T-helper 1 cell treated with Interleukin-12 subunit alpha and Interleukin-12 subunit beta and Interleukin-4 antibody, amounts not matched to agents 30 μg/mL and 1 μg/mL, for 36 hours (primary cell): ENCODE measurements around the gene EFNA1.
"Not testable (repeated sequence)": the region's sequence is repeated elsewhere in the genome, so short reads cannot be mapped to it uniquely, and the experiment has no call there.

ENCODE experiments used
- H3K27ac Mint-ChIP-seq: one replicate; pipeline ENCODE4 v1.8.0; 2021; ENCODE audit warnings: mild to moderate bottlenecking, mixed read lengths
- H3K27me3 Mint-ChIP-seq: one replicate; pipeline ENCODE4 v1.8.0; 2021; ENCODE audit warnings: low read depth, mixed read lengths
- H3K36me3 Mint-ChIP-seq: one replicate; pipeline ENCODE4 v1.8.0; 2021; ENCODE audit warnings: low read depth, mixed read lengths
- H3K4me1 Mint-ChIP-seq: one replicate; pipeline ENCODE4 v1.8.0; 2021; ENCODE audit warnings: low read depth, mixed read lengths
- H3K4me3 Mint-ChIP-seq: one replicate; pipeline ENCODE4 v1.8.0; 2021; ENCODE audit warnings: mild to moderate bottlenecking, moderate library complexity, mixed read lengths
- H3K9me3 Mint-ChIP-seq: one replicate; pipeline ENCODE4 v1.8.0; 2021; ENCODE audit warnings: mixed read lengths

Gene EFNA1

GRCh38 chr1:155139895-155140629, 12.4 kb downstream of the EFNA1 start, which contains the start of gene DPM3:
TSS of gene DPM3 (minus strand) at chr1:155140531. CDS start at chr1:155140240, 291 bp downstream.
- peaks cover 30% of the 10 kb centered on the region for H3K4me1 Mint-ChIP-seq
- H3K27me3 Mint-ChIP-seq: no peaks in the 10 kb centered on the region
- peak within 1 kb of the TSS; percentile 99 for H3K4me3 Mint-ChIP-seq
- peaks cover 17% of the 10 kb centered on the region for H3K36me3 Mint-ChIP-seq
- H3K27ac Mint-ChIP-seq: peak within 1 kb of the TSS; percentile 92
- H3K9me3 Mint-ChIP-seq: no peaks in the 10 kb centered on the region

GRCh38 chr1:155140630-155140953, 12.9 kb downstream of the EFNA1 start:
- H3K4me3 Mint-ChIP-seq: peak overlapping the region; percentile 99
- peaks cover 27% of the 10 kb centered on the region for H3K4me1 Mint-ChIP-seq
- H3K36me3 Mint-ChIP-seq: peaks cover 17% of the 10 kb centered on the region
- peaks cover 5% of the 10 kb centered on the region for H3K27me3 Mint-ChIP-seq
- H3K9me3 Mint-ChIP-seq: no peaks in the 10 kb centered on the region
- H3K27ac Mint-ChIP-seq: peak overlapping the region; percentile 92

GRCh38 chr1:155141749-155142148, 14.1 kb downstream of the EFNA1 start:
- Mint-ChIP-seq H3K9me3 (no peaks in the 10 kb centered on the region), H3K27ac (no peak overlapping the region), H3K4me1 (peaks cover 24% of the 10 kb centered on the region), H3K27me3 (peaks cover 11% of the 10 kb centered on the region), H3K36me3 (peaks cover 15% of the 10 kb centered on the region), H3K4me3 (no peak overlapping the region)

- Mint-ChIP-seq H3K4me3 (no peak overlapping the region), H3K36me3 (no peaks in the 10 kb centered on the region), H3K27ac (no peak overlapping the region), H3K27me3 (peaks cover 33% of the 10 kb centered on the region), H3K9me3 (no peaks in the 10 kb centered on the region), H3K4me1 (peaks cover 3% of the 10 kb centered on the region)
Measured at GRCh38 chr1:155145491-155145890, 17.8 kb downstream of the EFNA1 start.

GRCh38 chr1:155155996-155156643, 28.4 kb downstream of the EFNA1 start:
- H3K27ac Mint-ChIP-seq, H3K4me3 Mint-ChIP-seq, H3K9me3 Mint-ChIP-seq, H3K4me1 Mint-ChIP-seq, H3K36me3 Mint-ChIP-seq: not testable (repeated sequence)
- peaks cover 33% of the 10 kb centered on the region for H3K27me3 Mint-ChIP-seq

GRCh38 chr1:155158991-155159390, 31.3 kb downstream of the EFNA1 start:
- no peaks in the 10 kb centered on the region for H3K4me1 Mint-ChIP-seq
- H3K27ac Mint-ChIP-seq: no peak overlapping the region
- no peaks in the 10 kb centered on the region for H3K36me3 Mint-ChIP-seq
- no peak overlapping the region for H3K4me3 Mint-ChIP-seq
- H3K9me3 Mint-ChIP-seq: no peaks in the 10 kb centered on the region
- H3K27me3 Mint-ChIP-seq: peaks cover 26% of the 10 kb centered on the region

GRCh38 chr1:155160128-155160527, 32.5 kb downstream of the EFNA1 start:
- Mint-ChIP-seq H3K9me3 (no peaks in the 10 kb centered on the region), H3K4me1 (no peaks in the 10 kb centered on the region), H3K36me3 (no peaks in the 10 kb centered on the region), H3K27me3 (peaks cover 18% of the 10 kb centered on the region), H3K4me3 (no peak overlapping the region), H3K27ac (no peak overlapping the region)

- H3K36me3 Mint-ChIP-seq, H3K27ac Mint-ChIP-seq, H3K4me3 Mint-ChIP-seq, H3K9me3 Mint-ChIP-seq, H3K4me1 Mint-ChIP-seq, H3K27me3 Mint-ChIP-seq: not testable (repeated sequence)
Measured at GRCh38 chr1:155162631-155163030, 35.0 kb downstream of the EFNA1 start.

GRCh38 chr1:155163785-155164184, 36.1 kb downstream of the EFNA1 start:
- H3K27me3 Mint-ChIP-seq, H3K9me3 Mint-ChIP-seq, H3K27ac Mint-ChIP-seq, H3K4me1 Mint-ChIP-seq, H3K36me3 Mint-ChIP-seq, H3K4me3 Mint-ChIP-seq: not testable (repeated sequence)

GRCh38 chr1:155164625-155165024, 36.9 kb downstream of the EFNA1 start:
- not testable (repeated sequence) for H3K36me3 Mint-ChIP-seq, H3K27ac Mint-ChIP-seq, H3K4me3 Mint-ChIP-seq, H3K9me3 Mint-ChIP-seq, H3K27me3 Mint-ChIP-seq, H3K4me1 Mint-ChIP-seq

- Mint-ChIP-seq H3K27me3 (no peaks in the 10 kb centered on the region), H3K9me3 (no peaks in the 10 kb centered on the region), H3K4me1 (peaks cover 9% of the 10 kb centered on the region), H3K36me3 (peaks cover 12% of the 10 kb centered on the region), H3K4me3 (no peak overlapping the region), H3K27ac (no peak overlapping the region)
Measured at GRCh38 chr1:155166051-155166470, 38.4 kb downstream of the EFNA1 start.

- no peak overlapping the region for H3K27ac Mint-ChIP-seq
- no peak overlapping the region for H3K4me3 Mint-ChIP-seq
- H3K9me3 Mint-ChIP-seq: no peaks in the 10 kb centered on the region
- H3K36me3 Mint-ChIP-seq: peaks cover 12% of the 10 kb centered on the region
- H3K4me1 Mint-ChIP-seq: peaks cover 9% of the 10 kb centered on the region
- H3K27me3 Mint-ChIP-seq: no peaks in the 10 kb centered on the region
Measured at GRCh38 chr1:155166471-155167165, 38.9 kb downstream of the EFNA1 start.

GRCh38 chr1:155167166-155168104, 39.8 kb downstream of the EFNA1 start:
- peaks cover 16% of the 10 kb centered on the region for H3K4me1 Mint-ChIP-seq
- no peaks in the 10 kb centered on the region for H3K9me3 Mint-ChIP-seq
- H3K27me3 Mint-ChIP-seq: no peaks in the 10 kb centered on the region
- H3K4me3 Mint-ChIP-seq: peak overlapping the region; percentile 15
- H3K36me3 Mint-ChIP-seq: peaks cover 12% of the 10 kb centered on the region
- peak overlapping the region; percentile 24 for H3K27ac Mint-ChIP-seq

- H3K4me1 Mint-ChIP-seq: peaks cover 19% of the 10 kb centered on the region
- H3K4me3 Mint-ChIP-seq, H3K9me3 Mint-ChIP-seq, H3K27me3 Mint-ChIP-seq: not testable (repeated sequence)
- H3K36me3 Mint-ChIP-seq: peaks cover 13% of the 10 kb centered on the region
- peak overlapping the region; percentile 24 for H3K27ac Mint-ChIP-seq
Measured at GRCh38 chr1:155168105-155168445, 40.4 kb downstream of the EFNA1 start.
